ENCODE data around the gene CEP120. TPM values are rescaled to one million over a fixed set of nuclear protein-coding genes. Genes with fewer than 3 reads are reported as not detected.

The CEP120 gene
- polyA plus RNA-seq, 2 of the 4 experiments (the other 2 are of a cell fraction): 10.1 to 40.8 TPM

DNA sequence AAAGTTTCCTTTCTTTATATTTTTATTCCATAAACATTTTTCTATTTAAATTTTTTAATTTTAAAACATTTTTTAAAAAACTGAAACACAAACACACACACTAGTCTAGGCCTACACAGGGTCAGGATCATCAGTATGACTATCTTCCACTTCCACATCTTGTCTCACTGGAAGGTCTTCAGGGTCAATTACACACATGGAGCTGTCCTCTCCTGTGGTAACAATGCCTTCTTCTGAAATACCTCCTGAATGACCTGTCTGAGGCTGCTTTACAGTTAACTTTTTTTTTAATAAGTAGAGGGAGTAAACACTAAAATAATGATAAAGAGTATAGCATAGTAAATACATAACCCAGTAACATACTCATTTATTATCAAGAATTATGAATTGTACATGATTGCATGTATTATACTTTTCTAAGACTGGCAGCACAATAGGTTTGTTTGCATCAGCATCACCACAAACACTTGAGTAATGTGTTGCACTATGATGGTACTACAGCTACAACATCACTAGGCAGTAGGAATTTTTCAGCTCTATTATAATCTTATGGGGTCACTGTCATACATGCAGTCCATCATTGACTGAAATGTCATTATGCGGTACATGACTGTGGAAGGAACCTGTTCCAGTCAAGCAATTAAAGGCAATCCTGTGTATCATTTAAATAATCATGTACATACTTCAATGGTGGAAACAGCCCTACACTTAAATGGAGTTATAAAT is 17.4 kb upstream of the CEP120 start:
- POLR2A ChIA-PET: interaction anchor here (1.4 kb wide), 1 partner anchor 71 kb away, joined by 3 read pairs; the partner anchor contains the start of gene CSNK1G3
- DNase-seq (ENCODE audit: low read depth in 1 of 2, low spot score in 1 of 2) (no peak), FAIRE-seq (no peak), ATAC-seq (no peak)
- TF ChIP-seq SMC3 (IDR thresholded peaks at IDR 0.05) (no peak), ESRRA (IDR thresholded peaks at IDR 0.05; ENCODE audit: borderline replicate concordance, low read length) (no peak), HDAC2 (IDR thresholded peaks at IDR 0.05) (no peak), PHF8 (IDR thresholded peaks at IDR 0.05; ENCODE audit: borderline replicate concordance, low read depth) (no peak)
- TF ChIP-seq, protein P1, sequence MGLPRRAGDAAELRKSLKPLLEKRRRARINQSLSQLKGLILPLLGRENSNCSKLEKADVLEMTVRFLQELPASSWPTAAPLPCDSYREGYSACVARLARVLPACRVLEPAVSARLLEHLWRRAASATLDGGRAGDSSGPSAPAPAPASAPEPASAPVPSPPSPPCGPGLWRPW (IDR thresholded peaks at IDR 0.05): no peak
- Histone ChIP-seq H3K4me3 (no peak overlapping the region), H3K9me3 (no peaks in the 10 kb centered on the region), H3K4me1 (no peaks in the 10 kb centered on the region), H3K4me2 (no peak overlapping the region), H3K27ac (no peak overlapping the region)
- 92% methylated on average over 1 of the region's 1 CpG for WGBS (ENCODE audit: missing lambda C conversion rate)
- CTCF ChIA-PET: interaction anchor here (0.6 to 1.3 kb wide), 2 partner anchors 17 to 22 kb away, joined by 3 to 4 read pairs; partner anchors contain the start of gene CEP120

DNA sequence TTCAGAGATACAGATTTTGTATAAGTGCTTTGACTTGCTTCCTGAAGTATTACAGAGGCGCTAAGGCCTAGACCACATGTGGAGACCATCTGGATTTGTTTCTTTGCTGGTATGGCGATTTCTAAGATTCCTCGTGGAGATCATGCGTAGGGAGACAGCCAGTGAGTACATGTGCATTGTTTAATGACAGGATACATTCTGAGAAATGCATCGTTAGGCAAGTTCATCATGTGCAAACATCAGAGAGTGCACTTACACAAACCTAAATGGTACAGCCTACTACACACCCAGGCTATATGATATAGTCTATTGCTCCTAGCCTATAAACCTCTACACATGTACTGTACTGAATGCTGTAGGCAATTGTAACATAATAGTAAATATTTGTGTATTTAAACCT is 16.5 kb upstream of the CEP120 start:
- Histone ChIP-seq H3K9me3 (no peaks in the 10 kb centered on the region), H3K4me2 (no peak overlapping the region), H3K4me1 (no peaks in the 10 kb centered on the region), H3K27ac (no peak overlapping the region), H3K4me3 (no peak overlapping the region)
- CTCF ChIA-PET: no interaction called here
- DNase-seq (ENCODE audit: low read depth in 1 of 2, low spot score in 1 of 2): no peak
- POLR2A ChIA-PET: no interaction called here
- 89% methylated on average over 5 of the region's 5 CpGs for WGBS (ENCODE audit: missing lambda C conversion rate)
- FAIRE-seq: no peak
- TF ChIP-seq MAZ (IDR thresholded peaks at IDR 0.05; ENCODE audit: borderline replicate concordance, low read depth, low read length) (no peak), JUNB (IDR thresholded peaks at IDR 0.05) (no peak), FOSL2 (IDR thresholded peaks at IDR 0.05) (no peak), FOSL2 (CRISPR knock-in tag; IDR thresholded peaks at IDR 0.05) (no peak), RCOR1 (IDR thresholded peaks at IDR 0.05; ENCODE audit: low read depth, low read length) (no peak), KDM1A (IDR thresholded peaks at IDR 0.05; ENCODE audit: low read depth) (no peak), POLR2AphosphoS2 (conservative IDR thresholded peaks at IDR 0.05; ENCODE audit: low read length) (no peak), KDM5A (IDR thresholded peaks at IDR 0.05) (no peak), FOSB (CRISPR knock-in tag; IDR thresholded peaks at IDR 0.05) (no peak), CBX2 (IDR thresholded peaks at IDR 0.05; ENCODE audit: borderline replicate concordance, low read depth) (no peak), ZSCAN20 (CRISPR knock-in tag; IDR thresholded peaks at IDR 0.05) (no peak), TP53 (CRISPR knock-in tag; IDR thresholded peaks at IDR 0.05) (no peak), HDAC2 (IDR thresholded peaks at IDR 0.05) (no peak)
- TF ChIP-seq, protein P2, sequence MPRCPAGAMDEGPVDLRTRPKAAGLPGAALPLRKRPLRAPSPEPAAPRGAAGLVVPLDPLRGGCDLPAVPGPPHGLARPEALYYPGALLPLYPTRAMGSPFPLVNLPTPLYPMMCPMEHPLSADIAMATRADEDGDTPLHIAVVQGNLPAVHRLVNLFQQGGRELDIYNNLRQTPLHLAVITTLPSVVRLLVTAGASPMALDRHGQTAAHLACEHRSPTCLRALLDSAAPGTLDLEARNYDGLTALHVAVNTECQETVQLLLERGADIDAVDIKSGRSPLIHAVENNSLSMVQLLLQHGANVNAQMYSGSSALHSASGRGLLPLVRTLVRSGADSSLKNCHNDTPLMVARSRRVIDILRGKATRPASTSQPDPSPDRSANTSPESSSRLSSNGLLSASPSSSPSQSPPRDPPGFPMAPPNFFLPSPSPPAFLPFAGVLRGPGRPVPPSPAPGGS (IDR thresholded peaks at IDR 0.05): no peak
- TF ChIP-seq, protein P3, sequence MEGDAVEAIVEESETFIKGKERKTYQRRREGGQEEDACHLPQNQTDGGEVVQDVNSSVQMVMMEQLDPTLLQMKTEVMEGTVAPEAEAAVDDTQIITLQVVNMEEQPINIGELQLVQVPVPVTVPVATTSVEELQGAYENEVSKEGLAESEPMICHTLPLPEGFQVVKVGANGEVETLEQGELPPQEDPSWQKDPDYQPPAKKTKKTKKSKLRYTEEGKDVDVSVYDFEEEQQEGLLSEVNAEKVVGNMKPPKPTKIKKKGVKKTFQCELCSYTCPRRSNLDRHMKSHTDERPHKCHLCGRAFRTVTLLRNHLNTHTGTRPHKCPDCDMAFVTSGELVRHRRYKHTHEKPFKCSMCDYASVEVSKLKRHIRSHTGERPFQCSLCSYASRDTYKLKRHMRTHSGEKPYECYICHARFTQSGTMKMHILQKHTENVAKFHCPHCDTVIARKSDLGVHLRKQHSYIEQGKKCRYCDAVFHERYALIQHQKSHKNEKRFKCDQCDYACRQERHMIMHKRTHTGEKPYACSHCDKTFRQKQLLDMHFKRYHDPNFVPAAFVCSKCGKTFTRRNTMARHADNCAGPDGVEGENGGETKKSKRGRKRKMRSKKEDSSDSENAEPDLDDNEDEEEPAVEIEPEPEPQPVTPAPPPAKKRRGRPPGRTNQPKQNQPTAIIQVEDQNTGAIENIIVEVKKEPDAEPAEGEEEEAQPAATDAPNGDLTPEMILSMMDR (IDR thresholded peaks at IDR 0.05): no peak
- TF ChIP-seq, protein P4, sequence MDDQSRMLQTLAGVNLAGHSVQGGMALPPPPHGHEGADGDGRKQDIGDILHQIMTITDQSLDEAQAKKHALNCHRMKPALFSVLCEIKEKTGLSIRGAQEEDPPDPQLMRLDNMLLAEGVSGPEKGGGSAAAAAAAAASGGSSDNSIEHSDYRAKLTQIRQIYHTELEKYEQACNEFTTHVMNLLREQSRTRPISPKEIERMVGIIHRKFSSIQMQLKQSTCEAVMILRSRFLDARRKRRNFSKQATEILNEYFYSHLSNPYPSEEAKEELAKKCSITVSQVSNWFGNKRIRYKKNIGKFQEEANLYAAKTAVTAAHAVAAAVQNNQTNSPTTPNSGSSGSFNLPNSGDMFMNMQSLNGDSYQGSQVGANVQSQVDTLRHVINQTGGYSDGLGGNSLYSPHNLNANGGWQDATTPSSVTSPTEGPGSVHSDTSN (IDR thresholded peaks at IDR 0.05): no peak
- TF ChIP-seq, protein P5, sequence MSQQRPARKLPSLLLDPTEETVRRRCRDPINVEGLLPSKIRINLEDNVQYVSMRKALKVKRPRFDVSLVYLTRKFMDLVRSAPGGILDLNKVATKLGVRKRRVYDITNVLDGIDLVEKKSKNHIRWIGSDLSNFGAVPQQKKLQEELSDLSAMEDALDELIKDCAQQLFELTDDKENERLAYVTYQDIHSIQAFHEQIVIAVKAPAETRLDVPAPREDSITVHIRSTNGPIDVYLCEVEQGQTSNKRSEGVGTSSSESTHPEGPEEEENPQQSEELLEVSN (IDR thresholded peaks at IDR 0.05; ENCODE audit: borderline replicate concordance, low read depth): no peak
- no peak for ATAC-seq
